Retinal pigment epithelial cell (primary cell): ENCODE measurements around the gene MS4A10.

ENCODE experiments used
- DNase-seq: peaks from one replicate; pipeline ENCODE4 v3.0.0-alpha.2; 2010; ENCODE audit warnings: low read depth
- H3K4me3 ChIP-seq: 2 replicates; pipeline ENCODE4 v1.5.1; 2011; ENCODE audit warnings: mild to moderate bottlenecking, low read length, control low read depth, moderate library complexity
- CTCF ChIP-seq: conservative IDR thresholded peaks from 2 replicates; pipeline ENCODE4 v1.5.1; 2011; ENCODE audit warnings: low read depth, low read length, control low read depth, inconsistent platforms

MS4A10 gene

GRCh38 chr11:60797846-60798630, 12.9 kb downstream of the MS4A10 start:
- no peak for DNase-seq
- TF ChIP-seq CTCF, result no peak
- H3K4me3 ChIP-seq, result no peak overlapping the region

DNA sequence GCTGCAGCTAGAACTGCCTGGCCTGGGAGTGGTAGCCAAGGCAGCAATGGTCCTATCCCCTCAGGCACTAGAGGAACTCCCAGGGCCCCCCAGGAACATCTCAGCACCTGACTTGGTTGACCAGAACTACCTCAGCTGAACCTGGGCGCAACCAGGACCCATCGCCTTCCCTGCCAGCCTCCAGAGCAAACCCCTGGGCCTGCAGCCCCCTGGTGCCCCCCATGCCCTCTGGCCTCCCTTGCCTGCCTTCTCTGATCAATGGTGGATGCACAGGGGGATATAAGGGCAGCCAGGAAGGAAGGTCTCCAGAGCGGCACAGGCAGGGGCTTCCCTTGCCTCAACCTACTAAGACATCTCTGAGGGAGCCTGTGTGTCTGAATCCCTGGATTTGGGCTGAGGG, 13.5 kb downstream of the MS4A10 start:
- no peak for TF ChIP-seq CTCF
- no peak for DNase-seq

GRCh38 chr11:60801194-60801593, 16.1 kb downstream of the MS4A10 start:
- no peak overlapping the region for H3K4me3 ChIP-seq
- TF ChIP-seq CTCF, result no peak
- DNase-seq, result no peak

More for the DNA sequence above, 13.5 kb downstream of the MS4A10 start:
- H3K4me3 ChIP-seq, result no peak overlapping the region

GRCh38 chr11:60803273-60803936, 18.3 kb downstream of the MS4A10 start:
- TF ChIP-seq CTCF, result no peak
- no peak overlapping the region for H3K4me3 ChIP-seq
- no peak for DNase-seq

DNA sequence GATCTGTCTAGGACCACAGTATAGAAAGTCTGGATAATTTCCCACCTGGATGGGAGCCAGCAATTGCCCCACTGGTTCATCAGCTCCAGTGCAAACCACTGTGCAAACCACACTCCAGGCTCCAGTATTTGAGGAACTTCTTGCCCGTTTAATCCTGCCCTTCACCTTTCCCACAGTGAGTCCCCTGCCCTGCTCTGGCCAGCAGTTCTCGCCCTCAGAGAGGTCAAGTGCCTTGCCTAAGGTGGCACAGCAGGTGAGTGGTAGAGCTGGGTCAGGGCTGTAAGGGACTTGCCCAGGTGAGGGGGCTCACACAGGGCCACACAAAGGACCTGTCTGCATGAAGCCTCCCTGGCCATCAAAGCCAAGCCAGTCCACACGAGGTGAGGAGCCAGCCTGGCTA, 24.1 kb downstream of the MS4A10 start:
- no peak overlapping the region for H3K4me3 ChIP-seq
- TF ChIP-seq CTCF, result no peak
- no peak for DNase-seq

- DNase-seq, result no peak
- TF ChIP-seq CTCF, result no peak
- H3K4me3 ChIP-seq, result no peak overlapping the region
Observed at GRCh38 chr11:60809691-60810090, 24.6 kb downstream of the MS4A10 start.

DNA sequence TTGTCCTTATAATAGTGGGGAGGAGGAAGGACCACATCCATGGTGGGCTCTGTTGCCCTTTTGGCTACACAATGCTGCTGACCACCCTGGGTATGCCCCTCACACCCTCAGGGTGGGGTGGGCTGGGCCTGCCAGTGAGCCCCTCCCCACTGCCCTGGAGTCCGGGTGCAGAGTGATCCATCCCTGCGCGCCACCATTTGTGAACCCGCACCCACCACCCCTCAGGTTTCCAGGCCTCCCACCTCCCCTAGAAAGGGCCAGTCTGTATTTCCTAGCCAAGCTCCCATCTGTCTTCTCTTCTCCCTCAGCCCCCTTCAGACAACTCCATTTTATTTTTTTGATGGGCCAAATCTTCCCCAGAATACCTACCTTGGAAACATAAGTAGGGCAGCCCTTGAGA, 25.0 kb downstream of the MS4A10 start:
- H3K4me3 ChIP-seq, result no peak overlapping the region
- DNase-seq, result no peak
- no peak for TF ChIP-seq CTCF
